GM18502 (cell line): ENCODE results near the gene CARD19.
A peak's percentile ranks its signal among the peaks of the same experiment; 100 is the strongest.

Experiments used
- ATAC-seq: cut with Tn5 transposase; IDR thresholded peaks from one replicate; pipeline ENCODE4 v1.9.1; 2021; ENCODE audit warnings: mild to moderate bottlenecking; ENCODE audit not compliant: unreplicated experiment, poor library complexity

CARD19 gene

GRCh38 chr9:93117924-93118862, 22.2 kb downstream of the CARD19 start:
- no peak for ATAC-seq

DNA sequence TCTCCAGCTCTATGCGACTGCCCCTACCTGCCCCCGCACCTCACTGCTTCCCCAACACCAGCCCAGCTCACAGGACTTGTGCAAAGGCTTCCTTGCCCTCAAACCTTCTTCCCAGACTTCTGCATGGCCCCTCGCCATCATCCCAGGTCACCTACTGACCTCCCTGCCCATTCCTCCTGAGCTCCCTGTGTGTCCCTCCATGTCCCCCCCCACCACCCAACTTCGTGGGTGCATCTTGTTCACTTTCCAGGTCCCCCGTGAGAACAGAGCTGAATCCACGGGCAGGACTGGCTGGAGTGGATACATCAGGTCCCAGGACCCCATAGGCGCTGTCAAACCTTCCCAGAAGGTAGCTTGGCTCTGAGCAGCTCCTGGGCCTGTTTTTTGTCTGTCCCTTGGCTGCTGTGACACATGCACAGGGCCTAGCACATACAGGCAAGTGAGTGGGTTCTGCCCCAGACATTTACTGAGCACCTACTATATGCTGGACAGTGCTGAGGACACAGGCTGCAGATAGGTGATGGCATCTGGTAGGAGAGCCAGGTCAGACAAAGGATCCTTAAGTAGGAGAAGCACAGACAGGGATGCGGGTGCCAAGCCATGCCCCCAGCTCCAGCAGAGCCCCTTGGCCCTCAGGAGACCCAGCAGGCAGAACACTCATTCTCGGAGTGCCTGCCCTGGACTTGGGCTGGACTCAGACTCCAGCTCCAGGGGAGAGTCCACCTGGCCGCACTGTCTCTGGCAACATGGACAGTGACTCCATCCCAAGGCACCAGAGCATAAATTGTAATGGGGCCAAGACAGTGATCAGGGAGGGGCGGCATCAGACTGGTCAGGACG, 23.1 kb downstream of the CARD19 start:
- ATAC-seq, result no peak

GRCh38 chr9:93119703-93119952, 23.6 kb downstream of the CARD19 start:
- no peak for ATAC-seq

DNA sequence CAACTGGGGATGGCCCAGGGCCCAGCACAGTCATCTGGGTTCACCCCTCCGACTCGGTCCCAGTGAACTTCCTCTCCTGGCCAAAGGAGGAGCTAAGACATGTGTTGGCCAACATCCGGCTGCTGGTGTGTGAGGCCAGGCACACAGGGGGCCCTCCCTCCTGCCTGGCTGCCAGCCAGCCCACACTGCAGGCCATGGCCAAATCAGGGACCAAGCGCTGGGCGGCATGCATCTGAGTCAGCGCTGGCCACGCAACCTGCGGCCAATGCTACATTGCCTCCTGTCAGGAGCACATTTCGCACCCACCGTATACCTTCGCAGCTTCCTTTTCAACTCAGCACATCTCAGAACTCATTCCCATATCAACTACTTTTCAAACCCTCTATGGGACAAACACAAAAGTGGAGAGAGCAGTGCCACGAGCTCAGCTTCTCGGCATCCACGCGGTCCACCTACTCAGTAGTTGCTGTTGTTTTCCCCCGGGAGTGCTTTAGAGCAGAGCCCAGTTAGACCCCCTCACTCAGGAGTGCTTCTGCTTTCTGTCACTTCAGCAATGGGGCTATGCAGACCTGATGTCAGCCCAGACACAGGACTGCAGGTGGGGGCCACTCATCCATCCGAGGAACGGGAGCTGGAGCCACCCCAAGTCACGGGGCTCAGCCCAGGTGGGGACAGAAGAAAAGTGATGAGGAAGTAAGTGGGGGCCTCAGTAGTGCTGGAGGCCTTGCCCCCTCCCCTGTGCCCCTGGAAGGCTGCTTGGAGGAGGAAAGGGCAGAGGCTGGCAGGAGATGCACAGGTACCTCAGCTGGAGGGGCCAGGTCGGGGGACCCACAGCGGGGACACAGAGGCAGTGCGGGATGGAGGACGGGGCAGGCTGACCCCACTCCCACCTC, 24.2 kb downstream of the CARD19 start:
- peak; percentile 94 for ATAC-seq

DNA sequence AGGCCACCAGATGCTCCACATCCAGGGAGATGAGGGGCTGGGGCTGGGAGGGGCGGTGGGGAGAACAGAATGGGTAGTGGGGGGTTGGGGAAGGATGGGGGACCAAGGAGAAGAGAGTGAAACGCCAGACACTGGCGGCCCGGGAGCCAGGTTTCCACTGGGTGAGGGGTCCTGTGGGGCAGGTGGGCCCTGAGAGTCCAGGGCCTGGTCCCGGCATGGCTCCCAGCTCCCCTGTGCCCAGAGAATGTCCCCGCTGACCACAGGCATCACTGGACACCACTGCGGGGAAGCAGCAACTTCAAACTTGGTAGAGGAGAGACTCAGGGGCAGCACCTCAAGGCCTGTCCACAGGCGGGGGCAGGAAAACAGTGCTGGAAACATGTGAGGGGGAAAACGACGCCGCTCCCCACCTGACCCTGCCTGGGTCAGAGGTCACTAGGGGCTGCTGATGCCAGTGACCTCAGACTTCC, 24.9 kb downstream of the CARD19 start:
- ATAC-seq, result no peak

DNA sequence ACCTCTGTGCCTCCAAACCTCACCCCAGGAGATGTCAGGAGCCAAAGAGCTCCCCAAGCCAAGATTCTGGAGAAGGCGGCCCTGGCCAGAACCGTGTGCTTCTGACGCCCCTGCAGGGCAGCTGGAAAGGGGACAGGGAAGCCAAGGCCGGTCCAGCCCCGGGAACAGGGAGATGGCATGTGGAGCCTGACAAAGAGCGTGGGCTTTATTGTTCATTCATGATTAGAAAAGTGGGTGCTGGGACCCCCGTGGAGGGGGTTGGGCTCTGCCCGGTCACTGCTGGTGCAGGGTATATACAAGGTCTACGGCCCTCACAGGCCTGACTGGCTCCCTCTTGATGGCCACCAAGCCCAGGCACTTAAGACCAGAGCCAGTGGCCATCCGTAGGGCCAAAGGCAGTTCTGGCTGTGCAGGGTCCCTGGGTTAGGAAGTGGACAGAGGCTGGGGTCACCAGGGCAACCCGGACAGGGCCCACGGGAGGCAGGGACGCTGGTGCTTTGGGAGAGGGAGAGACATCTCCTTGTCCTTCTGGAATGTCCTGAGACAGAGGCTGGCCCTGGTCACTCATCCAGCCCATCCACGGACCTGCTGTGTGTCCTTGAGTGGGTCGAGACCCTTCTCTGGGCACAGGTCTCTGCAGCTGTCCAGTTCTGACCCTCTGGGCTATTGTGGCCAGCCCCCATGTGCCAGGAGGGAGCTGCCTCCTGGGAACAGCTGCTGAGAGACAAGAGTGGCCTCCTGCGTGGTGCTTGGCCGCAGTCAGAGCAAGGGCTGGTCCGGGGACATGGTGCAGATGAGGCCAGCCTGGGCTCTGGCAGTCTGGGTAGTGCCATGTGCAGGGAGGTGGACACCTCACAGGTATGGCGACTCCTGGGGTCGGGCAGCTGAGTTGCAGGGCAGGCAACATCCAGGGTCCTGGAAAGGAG, 25.6 kb downstream of the CARD19 start:
- ATAC-seq, result no peak

GRCh38 chr9:93122721-93123221, 26.8 kb downstream of the CARD19 start:
- no peak for ATAC-seq

GRCh38 chr9:93123561-93124283, 27.7 kb downstream of the CARD19 start:
- ATAC-seq, result no peak

- no peak for ATAC-seq
Observed at GRCh38 chr9:93124793-93125192, 28.8 kb downstream of the CARD19 start.

DNA sequence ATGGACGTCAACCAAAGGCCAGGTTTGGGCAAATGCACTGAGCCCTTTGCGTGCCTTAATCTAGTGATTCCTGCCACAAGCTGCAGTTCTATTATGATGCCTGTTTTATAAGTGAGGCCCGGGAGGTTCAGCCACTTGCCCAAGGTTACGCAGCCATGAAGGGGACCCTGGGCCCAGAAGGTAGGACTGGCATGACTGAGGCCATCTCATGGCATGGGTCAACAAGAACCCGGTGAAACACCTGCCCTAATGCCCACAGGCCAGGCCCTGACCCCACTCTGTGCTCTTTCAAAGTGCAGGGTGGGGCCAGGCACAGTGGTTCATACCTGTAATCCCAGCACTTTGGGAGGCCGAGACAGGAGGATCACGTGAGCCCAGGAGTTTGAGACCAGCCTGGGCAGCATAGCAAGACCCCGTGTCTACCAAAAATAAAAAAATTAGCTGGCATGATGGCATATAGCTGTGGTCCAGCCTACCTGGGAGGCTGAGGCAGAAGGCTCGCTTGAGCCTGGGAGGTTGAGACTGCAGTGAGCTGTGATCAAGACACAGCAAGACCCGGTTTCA, 29.4 kb downstream of the CARD19 start:
- no peak for ATAC-seq

DNA sequence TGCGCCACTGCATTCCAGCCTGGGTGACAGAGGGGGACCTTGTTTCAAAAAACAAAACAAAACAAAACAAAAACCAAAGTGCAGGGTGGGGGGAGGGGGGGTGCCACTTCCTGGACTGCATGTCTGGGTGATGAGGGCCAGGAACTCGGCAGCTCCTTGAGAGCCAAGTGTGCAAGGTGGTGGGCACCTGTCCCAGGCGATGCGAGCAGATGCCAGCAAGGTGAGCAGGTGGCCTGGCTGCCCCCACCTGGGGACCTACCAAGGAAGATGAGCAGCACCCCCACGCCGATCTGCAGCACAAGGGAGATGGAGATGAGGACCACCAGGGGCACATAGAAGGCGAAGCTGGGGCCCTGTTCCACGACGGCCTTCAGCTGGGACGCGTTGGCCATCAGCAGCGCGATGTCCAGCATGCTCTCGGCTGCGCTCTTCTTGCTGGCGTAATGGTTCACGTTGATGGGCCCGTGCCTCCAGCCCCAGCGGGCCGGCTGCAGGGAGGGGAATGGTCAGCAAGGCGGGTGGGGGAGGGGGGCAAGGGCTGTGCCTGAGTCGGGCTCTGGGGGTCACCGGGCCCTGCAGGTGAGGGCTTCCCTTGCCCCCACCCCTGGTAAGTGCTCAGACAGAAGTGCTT, 30.2 kb downstream of the CARD19 start:
- ATAC-seq, result no peak

DNA sequence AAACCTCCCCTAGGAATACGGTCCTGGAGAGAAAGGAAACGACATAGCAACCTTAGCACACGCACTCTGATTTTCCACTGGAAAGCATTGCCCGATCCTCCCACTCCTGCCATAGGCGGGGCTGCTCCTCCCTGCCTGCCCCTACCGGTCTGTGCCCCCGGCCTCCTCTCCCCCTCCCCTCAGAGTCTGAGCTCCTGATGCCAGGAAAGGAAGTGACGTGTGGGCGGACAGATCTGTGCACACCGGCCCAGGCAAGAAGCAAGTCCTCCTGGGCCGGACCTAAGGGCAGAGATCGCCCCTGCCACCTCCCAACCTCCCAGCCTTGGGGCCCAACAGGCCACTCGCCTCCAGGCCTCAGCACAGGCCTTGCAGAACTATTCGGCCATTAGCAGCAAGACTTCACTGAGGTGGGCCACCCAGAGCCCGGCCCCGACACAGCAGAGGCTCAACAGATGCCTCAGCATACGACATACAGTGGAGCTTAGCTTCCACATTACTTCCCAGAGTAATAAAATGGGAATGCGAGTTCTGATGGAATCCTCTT, 30.9 kb downstream of the CARD19 start:
- ATAC-seq, result no peak

- no peak for ATAC-seq
Observed at GRCh38 chr9:93127395-93127911, 31.4 kb downstream of the CARD19 start.

DNA sequence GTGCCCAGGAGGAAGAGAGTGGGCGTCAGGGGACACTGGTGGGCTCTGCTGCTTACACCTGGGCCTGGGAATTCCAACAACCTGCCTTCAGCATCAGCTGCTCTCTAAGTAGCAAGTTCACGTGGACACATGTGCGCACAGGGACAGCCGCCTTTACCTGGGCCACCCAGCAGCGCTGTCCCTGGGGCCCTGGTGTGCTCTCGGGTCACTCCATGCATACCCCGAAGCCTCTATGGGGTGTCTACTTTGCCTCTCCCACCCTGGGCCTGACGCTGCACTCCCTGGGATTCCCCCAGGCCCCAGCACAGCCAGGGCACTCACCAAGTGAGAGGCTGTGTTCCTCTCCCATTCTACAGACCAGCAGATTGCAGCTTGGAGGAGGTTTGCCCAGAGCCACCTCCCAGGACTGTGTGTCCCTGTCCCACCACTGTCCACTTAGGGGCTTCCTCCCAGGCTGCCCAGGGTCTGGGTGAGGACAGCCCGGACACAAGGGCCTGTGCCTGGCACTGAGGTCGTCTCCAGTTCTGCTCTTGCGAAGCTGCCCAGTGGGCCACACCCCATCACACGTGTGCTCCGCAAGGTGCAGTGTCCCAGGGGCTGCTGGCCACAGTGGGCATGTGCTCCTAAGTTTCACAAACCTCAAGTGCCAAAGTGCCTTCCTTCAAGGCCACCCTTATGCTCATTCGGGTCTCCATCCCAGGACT, 32.1 kb downstream of the CARD19 start:
- ATAC-seq, result no peak

- no peak for ATAC-seq
Observed at GRCh38 chr9:93128715-93129224, 32.8 kb downstream of the CARD19 start.

- ATAC-seq, result no peak
Observed at GRCh38 chr9:93129286-93129685, 33.3 kb downstream of the CARD19 start.
